Measurements from ENCODE around the gene COL6A5. TPM values are rescaled to one million over a fixed set of nuclear protein-coding genes. Genes with fewer than 3 reads are reported as not detected.

COL6A5 gene
- total and polyA plus RNA-seq, 9 of the 15 experiments (the other 6 are each of a cell fraction or from before 2014, with no cell fraction given): 1.5 to 9.7 (median 5.6) TPM

DNA sequence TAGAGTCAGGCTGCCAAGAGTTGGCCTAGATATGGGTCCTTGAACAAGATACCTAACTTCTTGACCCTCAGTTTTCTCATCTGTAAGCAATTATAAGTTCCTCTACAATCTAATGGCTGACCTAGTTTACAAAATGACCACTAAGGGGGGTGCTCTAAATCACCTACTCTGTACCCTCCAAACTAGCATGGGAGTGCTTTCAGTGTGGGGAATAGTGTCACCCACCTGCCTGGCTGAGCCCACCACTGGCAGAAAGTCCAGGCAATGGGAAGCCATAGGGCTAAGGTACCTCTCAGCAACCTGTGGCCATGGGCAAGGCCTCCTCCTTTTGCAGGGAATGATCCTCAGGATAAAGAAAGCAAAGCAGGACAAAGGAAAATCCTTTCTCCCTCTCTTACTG lies 58.9 kb downstream of the COL6A5 start (continued):
- TF ChIP-seq, protein P1, sequence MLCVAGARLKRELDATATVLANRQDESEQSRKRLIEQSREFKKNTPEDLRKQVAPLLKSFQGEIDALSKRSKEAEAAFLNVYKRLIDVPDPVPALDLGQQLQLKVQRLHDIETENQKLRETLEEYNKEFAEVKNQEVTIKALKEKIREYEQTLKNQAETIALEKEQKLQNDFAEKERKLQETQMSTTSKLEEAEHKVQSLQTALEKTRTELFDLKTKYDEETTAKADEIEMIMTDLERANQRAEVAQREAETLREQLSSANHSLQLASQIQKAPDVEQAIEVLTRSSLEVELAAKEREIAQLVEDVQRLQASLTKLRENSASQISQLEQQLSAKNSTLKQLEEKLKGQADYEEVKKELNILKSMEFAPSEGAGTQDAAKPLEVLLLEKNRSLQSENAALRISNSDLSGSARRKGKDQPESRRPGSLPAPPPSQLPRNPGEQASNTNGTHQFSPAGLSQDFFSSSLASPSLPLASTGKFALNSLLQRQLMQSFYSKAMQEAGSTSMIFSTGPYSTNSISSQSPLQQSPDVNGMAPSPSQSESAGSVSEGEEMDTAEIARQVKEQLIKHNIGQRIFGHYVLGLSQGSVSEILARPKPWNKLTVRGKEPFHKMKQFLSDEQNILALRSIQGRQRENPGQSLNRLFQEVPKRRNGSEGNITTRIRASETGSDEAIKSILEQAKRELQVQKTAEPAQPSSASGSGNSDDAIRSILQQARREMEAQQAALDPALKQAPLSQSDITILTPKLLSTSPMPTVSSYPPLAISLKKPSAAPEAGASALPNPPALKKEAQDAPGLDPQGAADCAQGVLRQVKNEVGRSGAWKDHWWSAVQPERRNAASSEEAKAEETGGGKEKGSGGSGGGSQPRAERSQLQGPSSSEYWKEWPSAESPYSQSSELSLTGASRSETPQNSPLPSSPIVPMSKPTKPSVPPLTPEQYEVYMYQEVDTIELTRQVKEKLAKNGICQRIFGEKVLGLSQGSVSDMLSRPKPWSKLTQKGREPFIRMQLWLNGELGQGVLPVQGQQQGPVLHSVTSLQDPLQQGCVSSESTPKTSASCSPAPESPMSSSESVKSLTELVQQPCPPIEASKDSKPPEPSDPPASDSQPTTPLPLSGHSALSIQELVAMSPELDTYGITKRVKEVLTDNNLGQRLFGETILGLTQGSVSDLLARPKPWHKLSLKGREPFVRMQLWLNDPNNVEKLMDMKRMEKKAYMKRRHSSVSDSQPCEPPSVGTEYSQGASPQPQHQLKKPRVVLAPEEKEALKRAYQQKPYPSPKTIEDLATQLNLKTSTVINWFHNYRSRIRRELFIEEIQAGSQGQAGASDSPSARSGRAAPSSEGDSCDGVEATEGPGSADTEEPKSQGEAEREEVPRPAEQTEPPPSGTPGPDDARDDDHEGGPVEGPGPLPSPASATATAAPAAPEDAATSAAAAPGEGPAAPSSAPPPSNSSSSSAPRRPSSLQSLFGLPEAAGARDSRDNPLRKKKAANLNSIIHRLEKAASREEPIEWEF (CRISPR knock-in tag; IDR thresholded peaks at IDR 0.05): no peak
- no peak for TF ChIP-seq KAT7 (CRISPR knock-in tag; IDR thresholded peaks at IDR 0.05; ENCODE audit: borderline replicate concordance)
- TF ChIP-seq HDAC2 (IDR thresholded peaks at IDR 0.05): no peak
- TF ChIP-seq, protein P2, sequence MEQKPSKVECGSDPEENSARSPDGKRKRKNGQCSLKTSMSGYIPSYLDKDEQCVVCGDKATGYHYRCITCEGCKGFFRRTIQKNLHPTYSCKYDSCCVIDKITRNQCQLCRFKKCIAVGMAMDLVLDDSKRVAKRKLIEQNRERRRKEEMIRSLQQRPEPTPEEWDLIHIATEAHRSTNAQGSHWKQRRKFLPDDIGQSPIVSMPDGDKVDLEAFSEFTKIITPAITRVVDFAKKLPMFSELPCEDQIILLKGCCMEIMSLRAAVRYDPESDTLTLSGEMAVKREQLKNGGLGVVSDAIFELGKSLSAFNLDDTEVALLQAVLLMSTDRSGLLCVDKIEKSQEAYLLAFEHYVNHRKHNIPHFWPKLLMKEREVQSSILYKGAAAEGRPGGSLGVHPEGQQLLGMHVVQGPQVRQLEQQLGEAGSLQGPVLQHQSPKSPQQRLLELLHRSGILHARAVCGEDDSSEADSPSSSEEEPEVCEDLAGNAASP (IDR thresholded peaks at IDR 0.05): no peak

DNA sequence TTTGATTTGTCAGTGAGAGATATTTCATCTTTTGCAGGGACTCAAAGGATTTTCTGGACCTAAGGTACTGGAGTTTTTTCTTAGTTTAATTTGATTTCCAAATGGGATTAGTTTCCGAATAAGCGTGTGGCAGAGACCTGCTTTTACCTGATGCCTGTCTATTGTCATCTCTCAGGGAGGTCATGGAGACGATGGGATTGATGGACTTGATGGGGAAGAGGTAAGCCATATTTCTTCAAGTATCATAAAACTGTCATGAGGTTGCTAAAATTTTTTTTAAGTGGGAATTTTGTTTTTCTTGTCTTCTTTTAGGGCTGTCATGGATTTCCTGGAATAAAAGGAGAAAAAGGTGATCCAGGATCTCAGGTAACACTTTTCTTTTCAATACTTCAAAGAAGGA lies 60.5 kb downstream of the COL6A5 start:
- no peak overlapping the region for H2AFZ ChIP-seq (ENCODE audit: low read depth, low read length)
- no peaks in the 10 kb centered on the region for H3K4me1 ChIP-seq (replicated peaks in 1 of 2; ENCODE audit: control insufficient read depth in 2 of 2, insufficient read depth in 2 of 2, low read length in 2 of 2)
- H3K27ac ChIP-seq (ENCODE audit: extremely low read depth, low read depth, low read length): no peak overlapping the region
- DNase-seq (ENCODE audit: extremely low read depth in 1 of 4, low spot score in 3 of 4): no peak
- TF ChIP-seq, protein P3, sequence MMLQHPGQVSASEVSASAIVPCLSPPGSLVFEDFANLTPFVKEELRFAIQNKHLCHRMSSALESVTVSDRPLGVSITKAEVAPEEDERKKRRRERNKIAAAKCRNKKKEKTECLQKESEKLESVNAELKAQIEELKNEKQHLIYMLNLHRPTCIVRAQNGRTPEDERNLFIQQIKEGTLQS (IDR thresholded peaks at IDR 0.05): no peak
- TF ChIP-seq, protein P3 (CRISPR knock-in tag; conservative IDR thresholded peaks at IDR 0.05): no peak
- TF ChIP-seq ZNF445 (CRISPR knock-in tag; IDR thresholded peaks at IDR 0.05; ENCODE audit: low read depth) (no peak), YBX1 (IDR thresholded peaks at IDR 0.05) (no peak), RBBP5 (IDR thresholded peaks at IDR 0.05; ENCODE audit: borderline replicate concordance, insufficient read depth, low read length, poor library complexity, severe bottlenecking) (no peak), ZNF695 (CRISPR knock-in tag; IDR thresholded peaks at IDR 0.05) (no peak)
- TF ChIP-seq, protein P4, sequence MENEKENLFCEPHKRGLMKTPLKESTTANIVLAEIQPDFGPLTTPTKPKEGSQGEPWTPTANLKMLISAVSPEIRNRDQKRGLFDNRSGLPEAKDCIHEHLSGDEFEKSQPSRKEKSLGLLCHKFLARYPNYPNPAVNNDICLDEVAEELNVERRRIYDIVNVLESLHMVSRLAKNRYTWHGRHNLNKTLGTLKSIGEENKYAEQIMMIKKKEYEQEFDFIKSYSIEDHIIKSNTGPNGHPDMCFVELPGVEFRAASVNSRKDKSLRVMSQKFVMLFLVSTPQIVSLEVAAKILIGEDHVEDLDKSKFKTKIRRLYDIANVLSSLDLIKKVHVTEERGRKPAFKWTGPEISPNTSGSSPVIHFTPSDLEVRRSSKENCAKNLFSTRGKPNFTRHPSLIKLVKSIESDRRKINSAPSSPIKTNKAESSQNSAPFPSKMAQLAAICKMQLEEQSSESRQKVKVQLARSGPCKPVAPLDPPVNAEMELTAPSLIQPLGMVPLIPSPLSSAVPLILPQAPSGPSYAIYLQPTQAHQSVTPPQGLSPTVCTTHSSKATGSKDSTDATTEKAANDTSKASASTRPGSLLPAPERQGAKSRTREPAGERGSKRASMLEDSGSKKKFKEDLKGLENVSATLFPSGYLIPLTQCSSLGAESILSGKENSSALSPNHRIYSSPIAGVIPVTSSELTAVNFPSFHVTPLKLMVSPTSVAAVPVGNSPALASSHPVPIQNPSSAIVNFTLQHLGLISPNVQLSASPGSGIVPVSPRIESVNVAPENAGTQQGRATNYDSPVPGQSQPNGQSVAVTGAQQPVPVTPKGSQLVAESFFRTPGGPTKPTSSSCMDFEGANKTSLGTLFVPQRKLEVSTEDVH (IDR thresholded peaks at IDR 0.05; ENCODE audit: low read depth, partially characterized antibody): no peak
- no peak overlapping the region for H3K4me2 ChIP-seq (ENCODE audit: insufficient read depth, low read length)
- no peak overlapping the region for H3K9ac ChIP-seq (ENCODE audit: insufficient read depth in 1 of 2, low read depth in 2 of 2, low read length in 2 of 2)
- H3K4me3 ChIP-seq: no peak overlapping the region
- no peaks in the 10 kb centered on the region for H3K79me2 ChIP-seq (ENCODE audit: control insufficient read depth, insufficient read depth, low read length)
- peaks cover 65% of the 10 kb centered on the region for H3K36me3 ChIP-seq (ENCODE audit: control insufficient read depth, insufficient read depth, low read length)
- no peaks in the 10 kb centered on the region for H4K20me1 ChIP-seq (replicated peaks; ENCODE audit: control insufficient read depth, insufficient read depth, low read length)
- FAIRE-seq: no peak
- H3K9me1 ChIP-seq (ENCODE audit: control insufficient read depth, insufficient read depth, low read length): no peaks in the 10 kb centered on the region
- intact Hi-C loops (cut with micrococcal nuclease) (no loop called here), in situ Hi-C loops (cut with MboI) (no loop called here)
- no peak for ATAC-seq
- POLR2A ChIA-PET: no interaction called here
- H3K9me3 ChIP-seq (replicated peaks; ENCODE audit: control insufficient read depth, insufficient read depth, low read depth, low read length): no peaks in the 10 kb centered on the region
- no peaks in the 10 kb centered on the region for H3K27me3 ChIP-seq (ENCODE audit: control insufficient read depth in 2 of 2, insufficient read depth in 2 of 2, low read length in 2 of 2)
- 64% methylated on average over 3 of the region's 3 CpGs for WGBS (ENCODE audit: insufficient coverage, low coverage, missing lambda C conversion rate)
- no TSS peak for BruUV-seq (replicated peaks)
- CTCF ChIA-PET (ENCODE audit: low intra/inter-chr PET ratio): no interaction called here

Measured in K562 (cell line).